ENCODE results near the gene METTL25. TPM values are rescaled to one million over a fixed set of nuclear protein-coding genes. Genes with fewer than 3 reads are reported as not detected.

METTL25 gene
- total and polyA plus RNA-seq, 2 of the 8 experiments (the other 6 are each of a cell fraction or from before 2014, with no cell fraction given) = 2.4 to 8.3 TPM

DNA sequence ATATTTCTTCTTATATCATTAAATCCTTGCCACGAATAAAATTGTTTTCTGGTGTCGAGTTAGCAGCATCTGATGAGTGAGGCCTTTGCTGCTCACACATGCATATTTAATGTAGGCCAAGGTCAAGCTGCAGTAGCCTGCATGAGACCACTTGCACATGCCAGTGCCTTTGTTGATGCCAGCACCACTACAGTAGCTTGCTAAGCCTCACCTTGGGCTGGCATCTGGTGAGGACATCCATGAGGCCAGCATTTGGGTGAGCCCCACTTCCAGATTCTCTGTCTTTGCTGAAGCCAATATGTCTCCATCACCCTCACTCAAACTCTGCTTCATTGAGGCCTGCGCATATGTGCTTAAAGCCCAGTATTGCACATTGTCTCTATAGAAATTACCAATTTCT, 8.2 kb upstream of the METTL25 start (continued):
- TF ChIP-seq, protein P1, sequence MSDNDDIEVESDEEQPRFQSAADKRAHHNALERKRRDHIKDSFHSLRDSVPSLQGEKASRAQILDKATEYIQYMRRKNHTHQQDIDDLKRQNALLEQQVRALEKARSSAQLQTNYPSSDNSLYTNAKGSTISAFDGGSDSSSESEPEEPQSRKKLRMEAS (IDR thresholded peaks at IDR 0.05) = no peak
- TF ChIP-seq CREB1 (IDR thresholded peaks at IDR 0.05) = no peak
- no peak for TF ChIP-seq HDAC2 (IDR thresholded peaks at IDR 0.05; ENCODE audit: borderline replicate concordance in 1 of 2, low read depth in 2 of 2, low read length in 2 of 2)
- no peak for TF ChIP-seq SIX5 (IDR thresholded peaks at IDR 0.05; ENCODE audit: low read depth, low read length)
- no peak for TF ChIP-seq NANOG (IDR thresholded peaks at IDR 0.05; ENCODE audit: insufficient read depth, low read depth, low read length, poor library complexity, severe bottlenecking)
- TF ChIP-seq TAF7 (optimal IDR thresholded peaks at IDR 0.05; ENCODE audit: borderline replicate concordance, low read depth, low read length) = no peak
